HG03460 (cell line): ENCODE results near the gene RALGDS.
"Not testable (repeated sequence)": the region's sequence is repeated elsewhere in the genome, so short reads cannot be mapped to it uniquely, and the experiment has no call there.

Source experiments
- ATAC-seq: cut with Tn5 transposase; IDR thresholded peaks from one replicate; pipeline ENCODE4 v1.9.1; 2021; ENCODE audit not compliant: unreplicated experiment

The RALGDS gene

DNA sequence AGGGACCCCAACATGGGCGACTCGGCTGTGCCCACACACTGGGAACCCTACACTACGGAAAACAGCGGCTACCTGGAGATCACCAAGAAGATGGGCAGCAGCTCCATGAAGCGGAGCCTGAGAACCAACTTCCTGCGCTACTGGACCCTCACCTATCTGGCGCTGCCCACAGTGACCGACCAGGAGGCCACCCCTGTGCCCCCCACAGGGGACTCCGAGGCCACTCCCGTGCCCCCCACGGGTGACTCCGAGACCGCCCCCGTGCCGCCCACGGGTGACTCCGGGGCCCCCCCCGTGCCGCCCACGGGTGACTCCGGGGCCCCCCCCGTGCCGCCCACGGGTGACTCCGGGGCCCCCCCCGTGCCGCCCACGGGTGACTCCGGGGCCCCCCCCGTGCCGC is 50.1 kb downstream of the RALGDS start:
- ATAC-seq: not testable (repeated sequence)

GRCh38 chr9:133070500-133070961 is 50.5 kb downstream of the RALGDS start:
- ATAC-seq: not testable (repeated sequence)

DNA sequence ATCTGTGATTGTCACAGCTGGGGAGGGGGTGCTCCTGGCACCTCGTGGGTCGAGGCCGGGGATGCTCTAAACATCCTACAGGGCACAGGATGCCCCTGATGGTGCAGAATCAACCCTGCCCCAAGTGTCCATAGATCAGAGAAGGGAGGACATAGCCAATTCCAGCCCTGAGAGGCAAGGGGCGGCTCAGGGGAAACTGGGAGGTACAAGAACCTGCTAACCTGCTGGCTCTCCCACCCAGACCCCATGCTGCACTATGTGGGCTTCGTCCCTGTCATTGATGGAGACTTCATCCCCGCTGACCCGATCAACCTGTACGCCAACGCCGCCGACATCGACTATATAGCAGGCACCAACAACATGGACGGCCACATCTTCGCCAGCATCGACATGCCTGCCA is 52.6 kb downstream of the RALGDS start:
- not testable (repeated sequence) for ATAC-seq

DNA sequence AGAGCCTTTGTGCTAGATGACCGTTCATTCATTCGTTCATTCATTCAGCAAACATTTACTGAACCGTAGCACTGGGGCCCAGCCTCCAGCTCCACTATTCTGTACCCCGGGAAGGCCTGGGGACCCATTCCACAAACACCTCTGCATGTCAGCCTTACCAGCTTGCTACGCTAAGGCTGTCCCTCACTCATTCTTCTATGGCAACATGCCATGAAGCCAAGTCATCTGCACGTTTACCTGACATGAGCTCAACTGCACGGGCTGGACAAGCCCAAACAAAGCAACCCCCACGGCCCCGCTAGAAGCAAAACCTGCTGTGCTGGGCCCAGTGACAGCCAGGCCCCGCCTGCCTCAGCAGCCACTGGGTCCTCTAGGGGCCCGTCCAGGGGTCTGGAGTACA is 53.2 kb downstream of the RALGDS start:
- no peak for ATAC-seq

DNA sequence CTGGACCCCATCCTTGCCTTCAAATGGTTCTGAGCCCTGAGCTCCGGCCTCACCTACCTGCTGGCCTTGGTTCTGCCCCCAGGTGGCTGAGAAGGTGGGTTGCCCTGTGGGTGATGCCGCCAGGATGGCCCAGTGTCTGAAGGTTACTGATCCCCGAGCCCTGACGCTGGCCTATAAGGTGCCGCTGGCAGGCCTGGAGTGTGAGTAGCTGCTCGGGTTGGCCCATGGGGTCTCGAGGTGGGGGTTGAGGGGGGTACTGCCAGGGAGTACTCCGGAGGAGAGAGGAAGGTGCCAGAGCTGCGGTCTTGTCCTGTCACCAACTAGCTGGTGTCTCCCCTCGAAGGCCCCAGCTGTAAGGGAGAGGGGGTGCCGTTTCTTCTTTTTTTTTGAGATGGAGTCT is 54.0 kb downstream of the RALGDS start:
- no peak for ATAC-seq

GRCh38 chr9:133066181-133066983 is 54.7 kb downstream of the RALGDS start:
- no peak for ATAC-seq

- ATAC-seq: no peak
Observed at GRCh38 chr9:133065070-133065388, 56.0 kb downstream of the RALGDS start.

- ATAC-seq: no peak
Observed at GRCh38 chr9:133064241-133065069, 56.6 kb downstream of the RALGDS start.

DNA sequence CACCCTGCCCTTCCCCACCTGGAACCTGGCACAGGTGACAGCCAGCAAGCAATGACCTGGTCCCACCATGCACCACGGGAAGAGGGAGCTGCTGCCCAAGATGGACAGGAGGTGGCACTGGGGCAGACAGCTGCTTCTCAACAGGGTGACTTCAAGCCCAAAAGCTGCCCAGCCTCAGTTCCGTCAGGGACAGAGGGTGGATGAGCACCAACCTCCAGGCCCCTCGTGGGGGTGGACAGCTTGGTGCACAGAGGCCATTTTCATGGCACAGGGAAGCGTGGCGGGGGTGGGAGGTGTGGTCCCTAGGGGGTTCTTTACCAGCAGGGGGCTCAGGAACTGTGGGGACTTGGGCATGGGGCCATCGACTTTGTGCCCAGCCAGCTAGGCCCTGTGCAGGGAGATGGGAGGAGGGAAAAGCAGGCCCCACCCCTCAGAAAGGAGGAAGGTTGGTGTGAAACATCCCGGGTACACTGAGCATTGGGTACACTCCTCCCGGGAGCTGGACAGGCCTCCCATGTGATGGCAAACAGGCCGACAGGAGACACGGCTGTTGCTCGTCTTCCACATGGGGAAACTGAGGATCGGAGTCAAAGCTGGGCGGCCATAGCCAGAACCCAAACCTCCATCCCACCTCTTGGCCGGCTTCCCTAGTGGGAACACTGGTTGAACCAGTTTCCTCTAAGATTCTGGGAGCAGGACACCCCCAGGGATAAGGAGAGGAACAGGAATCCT is 57.4 kb downstream of the RALGDS start:
- no peak for ATAC-seq

GRCh38 chr9:133063159-133063499 is 57.9 kb downstream of the RALGDS start:
- no peak for ATAC-seq

- not testable (repeated sequence) for ATAC-seq
Observed at GRCh38 chr9:133062569-133062968, 58.5 kb downstream of the RALGDS start.

GRCh38 chr9:133061764-133062145 is 59.3 kb downstream of the RALGDS start, which contains the start of gene CEL:
TSS of gene CEL (plus strand) at chr9:133061981. CDS start at chr9:133062003, 22 bp downstream.
- not testable (repeated sequence) for ATAC-seq

GRCh38 chr9:133061019-133061763 is 59.8 kb downstream of the RALGDS start:
- not testable (repeated sequence) for ATAC-seq

DNA sequence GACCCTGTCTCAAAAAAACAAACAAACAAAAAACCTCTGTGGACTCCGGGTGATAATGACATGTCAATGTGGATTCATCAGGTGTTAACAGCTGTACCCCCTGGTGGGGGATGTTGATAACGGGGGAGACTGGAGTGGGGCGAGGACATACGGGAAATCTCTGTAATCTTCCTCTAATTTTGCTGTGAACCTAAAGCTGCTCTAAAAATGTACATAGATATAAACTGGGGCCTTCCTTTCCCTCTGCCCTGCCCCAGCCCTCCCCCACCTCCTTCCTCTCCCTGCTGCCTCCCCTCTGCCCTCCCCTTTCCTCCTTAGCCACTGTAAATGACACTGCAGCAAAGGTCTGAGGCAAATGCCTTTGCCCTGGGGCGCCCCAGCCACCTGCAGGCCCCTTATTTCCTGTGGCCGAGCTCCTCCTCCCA is 60.6 kb downstream of the RALGDS start:
- no peak for ATAC-seq

GRCh38 chr9:133059623-133060022 is 61.4 kb downstream of the RALGDS start:
- no peak for ATAC-seq

- no peak for ATAC-seq
Observed at GRCh38 chr9:133058550-133059320, 62.3 kb downstream of the RALGDS start.

DNA sequence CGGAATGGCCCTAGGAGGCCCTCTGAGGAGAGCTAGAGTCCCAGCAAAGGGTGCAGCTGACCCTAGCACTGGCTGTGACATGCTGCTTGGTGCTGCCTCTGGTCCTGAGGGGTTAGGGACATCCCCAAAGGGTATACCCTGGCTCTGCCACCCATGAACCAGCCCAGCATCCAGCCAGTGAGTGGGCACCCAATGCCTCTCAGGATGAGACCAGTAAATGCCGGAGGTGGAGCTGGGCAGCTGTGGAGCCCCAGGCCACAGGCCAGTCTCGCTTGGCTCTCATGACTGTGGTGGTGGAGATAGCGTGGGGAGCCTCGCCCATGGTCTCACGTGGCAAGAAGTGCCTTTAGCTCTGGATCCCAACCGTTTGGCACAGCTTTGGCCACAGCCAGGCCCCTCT is 63.0 kb downstream of the RALGDS start:
- no peak for ATAC-seq

DNA sequence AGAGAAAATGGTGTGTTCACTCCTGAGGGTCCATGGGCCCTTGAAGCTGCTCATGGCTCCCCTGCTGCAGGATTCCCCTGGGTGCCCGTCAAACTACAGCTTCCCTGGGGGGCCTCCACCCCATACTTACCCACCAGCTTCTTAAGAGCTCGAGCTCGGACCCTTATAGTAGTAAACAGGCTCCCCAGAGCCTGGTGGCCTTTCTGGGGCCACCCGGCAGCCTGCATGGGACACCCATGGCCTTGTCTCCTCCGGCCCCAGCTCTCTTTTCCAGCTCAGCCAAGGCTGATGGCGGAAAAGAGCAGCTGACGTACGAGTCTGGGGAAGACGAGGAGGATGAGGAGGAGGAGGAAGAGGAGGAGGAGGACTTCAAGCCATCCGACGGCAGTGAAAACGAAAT is 63.5 kb downstream of the RALGDS start:
- no peak for ATAC-seq

DNA sequence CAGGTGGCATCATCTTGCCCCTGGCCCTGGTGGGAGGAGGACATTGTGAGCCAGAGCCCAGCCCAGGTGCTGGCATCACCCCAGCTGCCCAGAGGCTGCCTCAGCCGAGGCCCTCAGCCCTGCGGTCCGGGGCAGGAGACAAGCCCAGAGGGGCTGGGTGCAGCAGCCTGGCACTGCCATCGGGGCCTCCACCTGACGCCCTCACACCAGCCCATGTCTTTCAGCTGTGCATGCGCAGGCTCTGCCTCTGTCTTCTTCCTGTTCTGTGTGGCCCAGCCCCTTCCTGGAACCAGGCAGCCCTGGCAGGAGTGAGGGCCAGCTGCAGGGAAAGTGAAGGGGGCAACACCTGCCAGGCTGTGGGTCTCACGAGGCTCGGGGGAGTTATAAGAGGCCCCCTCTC is 64.0 kb downstream of the RALGDS start:
- ATAC-seq: no peak

GRCh38 chr9:133056533-133056932 is 64.5 kb downstream of the RALGDS start:
- no peak for ATAC-seq
